H1 (cell line): ENCODE results near the gene CPA2. TPM values are rescaled to one million over a fixed set of nuclear protein-coding genes. Genes with fewer than 3 reads are reported as not detected.

ENCODE experiments used
- CTCF ChIA-PET: fragments of 300-600 bp; sonication (Branson Sonifier 250); formaldehyde crosslinking; loops from one replicate; lab custom pipeline; 2021; ENCODE audit not compliant: partially characterized antibody; lab: Charles Lee
- POLR2A ChIA-PET: fragments of 300-600 bp; sonication (Branson Sonifier 250); formaldehyde crosslinking; loops from one replicate; lab custom pipeline; 2021; ENCODE audit warnings: inconsistent platforms; ENCODE audit not compliant: partially characterized antibody; lab: Charles Lee
- DNase-seq, 2 experiments: peaks; one replicate each; pipeline versions ENCODE4 v3.0.0 to v3.0.0-alpha.2; 2010 to 2022; ENCODE audit warnings: low spot score in 2 of 2, low read depth in 1 of 2, mixed read lengths in 1 of 2
- FAIRE-seq: peaks from 2 replicates; lab custom pipeline; 2011; peaks lifted over from hg19 to GRCh38; lab: Jason Lieb, UNC
- H2AFZ ChIP-seq: 2 replicates; pipeline ENCODE4 v1.8.1; 2012; ENCODE audit warnings: low read length, inconsistent platforms
- H2AK5ac ChIP-seq: 2 replicates; pipeline ENCODE4 v1.6.1; 2013; ENCODE audit warnings: low read depth, low read length
- H2BK120ac ChIP-seq: replicated peaks from 2 replicates; pipeline ENCODE3; 2013; ENCODE audit warnings: low read depth, low read length, inconsistent platforms
- H2BK12ac ChIP-seq: 2 replicates; pipeline ENCODE4 v1.6.1; 2013; ENCODE audit warnings: low read depth, low read length
- H2BK15ac ChIP-seq: 2 replicates; pipeline ENCODE4 v1.6.1; 2013; ENCODE audit warnings: low read length
- H2BK20ac ChIP-seq: 2 replicates; pipeline ENCODE4 v1.6.1; 2013; ENCODE audit warnings: low read length
- H2BK5ac ChIP-seq: 2 replicates; pipeline ENCODE4 v1.6.1; 2013; ENCODE audit warnings: low read depth, low read length
- H3K14ac ChIP-seq: 2 replicates; pipeline ENCODE4 v1.6.1; 2013; ENCODE audit warnings: inconsistent platforms; ENCODE audit not compliant: insufficient read length
- H3K18ac ChIP-seq: 2 replicates; pipeline ENCODE4 v1.6.1; 2013; ENCODE audit warnings: low read length; ENCODE audit errors: extremely low read depth
- H3K23ac ChIP-seq: 2 replicates; pipeline ENCODE4 v1.6.1; 2013; ENCODE audit warnings: inconsistent platforms; ENCODE audit not compliant: insufficient read length
- H3K23me2 ChIP-seq: 2 replicates; pipeline ENCODE4 v1.6.1; 2013; ENCODE audit warnings: low read depth, low read length
- H3K27ac ChIP-seq: 2 replicates; pipeline ENCODE4 v1.6.1; 2011; ENCODE audit warnings: low read depth, low read length, inconsistent platforms
- H3K27me3 ChIP-seq, 4 experiments: replicated peaks in 1 of 4; 1 replicate in 1 of 4; 2 replicates in 3 of 4; pipeline versions ENCODE4 v1.6.1 to v1.8.1; 2011 to 2013; ENCODE audit warnings: low read length in 3 of 4, mild to moderate bottlenecking in 3 of 4, inconsistent platforms in 2 of 4, mixed read lengths in 2 of 4, moderate library complexity in 1 of 4; ENCODE audit not compliant: control insufficient read depth in 3 of 4, insufficient read depth in 3 of 4; ENCODE audit errors: extremely low read depth in 1 of 4
- H3K36me3 ChIP-seq, 4 experiments: 2 replicates each; pipeline versions ENCODE4 v1.6.1 to v1.8.1; 2011 to 2013; ENCODE audit warnings: mild to moderate bottlenecking in 4 of 4, low read length in 3 of 4, moderate library complexity in 2 of 4, control low read depth in 1 of 4, inconsistent platforms in 1 of 4; ENCODE audit not compliant: insufficient read depth in 4 of 4, control insufficient read depth in 2 of 4
- H3K4ac ChIP-seq: replicated peaks from 2 replicates; pipeline ENCODE3; 2013; ENCODE audit warnings: low read length, low read depth, mixed read lengths, inconsistent platforms; ENCODE audit not compliant: insufficient read length
- H3K4me1 ChIP-seq, 4 experiments: replicated peaks in 1 of 4; 1 replicate in 1 of 4; 2 replicates in 3 of 4; pipeline versions ENCODE4 v1.6.1 to v1.8.1; 2011 to 2013; ENCODE audit warnings: low read length in 3 of 4, inconsistent platforms in 2 of 4, mixed read lengths in 1 of 4; ENCODE audit not compliant: insufficient read depth in 4 of 4, control insufficient read depth in 3 of 4
- H3K4me2 ChIP-seq, 2 experiments: 2 replicates each; pipeline versions ENCODE4 v1.6.1 to v1.8.1; 2011 to 2013; ENCODE audit warnings: low read depth in 2 of 2, low read length in 2 of 2, control low read depth in 1 of 2, inconsistent platforms in 1 of 2, mild to moderate bottlenecking in 1 of 2; ENCODE audit not compliant: insufficient read depth in 1 of 2
- H3K4me3 ChIP-seq, 4 experiments: fragments of 200-600, 300-600 bp in 1 of 4; sonication (generic), shearing (Covaris generic), sonication (Bioruptor Twin) in 1 of 4; 2 replicates each; pipeline versions ENCODE4 v1.5.1 to v1.8.1; 2011 to 2016; ENCODE audit warnings: low read length in 4 of 4, low read depth in 3 of 4, control low read depth in 2 of 4, inconsistent platforms in 2 of 4, mild to moderate bottlenecking in 2 of 4, mixed read lengths in 1 of 4, moderate library complexity in 1 of 4; ENCODE audit not compliant: insufficient read depth in 2 of 4; ENCODE audit errors: extremely low read depth in 1 of 4
- H3K56ac ChIP-seq: replicated peaks from 2 replicates; pipeline ENCODE3; 2013; ENCODE audit warnings: low read depth, mild to moderate bottlenecking, mixed read lengths, low read length, inconsistent platforms; ENCODE audit not compliant: insufficient read length
- H3K79me1 ChIP-seq: 2 replicates; pipeline ENCODE4 v1.6.1; 2013; ENCODE audit warnings: low read depth, low read length, control low read depth
- H3K79me2 ChIP-seq, 2 experiments: 2 replicates each; pipeline versions ENCODE4 v1.6.1 to v1.8.1; 2012 to 2013; ENCODE audit warnings: low read length in 2 of 2, mild to moderate bottlenecking in 2 of 2, inconsistent platforms in 1 of 2; ENCODE audit not compliant: insufficient read depth in 2 of 2, control insufficient read depth in 1 of 2
- H3K9ac ChIP-seq, 4 experiments: replicated peaks in 1 of 4; 1 replicate in 1 of 4; 2 replicates in 3 of 4; pipeline versions ENCODE4 v1.6.1 to v1.8.1; 2011 to 2013; ENCODE audit warnings: low read depth in 3 of 4, low read length in 3 of 4, control low read depth in 2 of 4, mild to moderate bottlenecking in 2 of 4, moderate library complexity in 2 of 4, inconsistent platforms in 1 of 4; ENCODE audit errors: extremely low read depth in 1 of 4
- H3K9me3 ChIP-seq, 2 experiments: 2 replicates each; pipeline versions ENCODE4 v1.6.1 to v1.8.1; 2012 to 2013; ENCODE audit warnings: mild to moderate bottlenecking in 2 of 2, moderate library complexity in 2 of 2, control low read depth in 1 of 2, inconsistent platforms in 1 of 2, low read depth in 1 of 2, low read length in 1 of 2, mixed read lengths in 1 of 2; ENCODE audit not compliant: insufficient read depth in 2 of 2
- H4K20me1 ChIP-seq, 2 experiments: replicated peaks in 1 of 2; 2 replicates each; pipeline versions ENCODE3 to v1.8.1; 2011 to 2013; ENCODE audit warnings: inconsistent platforms in 2 of 2, low read length in 2 of 2, mild to moderate bottlenecking in 1 of 2; ENCODE audit not compliant: insufficient read depth in 2 of 2, control insufficient read depth in 1 of 2
- H4K5ac ChIP-seq: 2 replicates; pipeline ENCODE4 v1.6.1; 2013; ENCODE audit warnings: low read length, low read depth, mixed read lengths, inconsistent platforms; ENCODE audit not compliant: insufficient read length
- H4K8ac ChIP-seq: 2 replicates; pipeline ENCODE4 v1.8.0; 2013; ENCODE audit warnings: mild to moderate bottlenecking, moderate library complexity, low read length, inconsistent platforms; ENCODE audit not compliant: insufficient read depth; ENCODE audit errors: extremely low read depth
- H4K91ac ChIP-seq: replicated peaks from 2 replicates; pipeline ENCODE3; 2013; ENCODE audit warnings: low read length, mixed read lengths, inconsistent platforms; ENCODE audit not compliant: insufficient read length
- CBX5 ChIP-seq: fragments of 300-800, 300-1000 bp; sonication (generic); IDR thresholded peaks from 2 replicates; pipeline ENCODE4 v1.7.1; 2016; ENCODE audit warnings: antibody characterized with exemption, low read length, low read depth
- CEBPB ChIP-seq: IDR thresholded peaks from 2 replicates; pipeline ENCODE4 v1.6.1; 2012; ENCODE audit warnings: low read depth, low read length
- GABPA ChIP-seq: IDR thresholded peaks from 2 replicates; pipeline ENCODE4 v1.6.1; 2011; ENCODE audit warnings: mild to moderate bottlenecking, low read length, moderate library complexity, borderline replicate concordance; ENCODE audit not compliant: insufficient read depth
- KDM1A ChIP-seq: fragments of 200-600, 300-600 bp; sonication (generic); IDR thresholded peaks from 2 replicates; pipeline ENCODE4 v1.7.1; 2016; ENCODE audit warnings: mild to moderate bottlenecking, low read length, borderline replicate concordance
- RBBP5 ChIP-seq: IDR thresholded peaks from 2 replicates; pipeline ENCODE4 v1.7.1; 2012; ENCODE audit warnings: low read depth, mild to moderate bottlenecking, inconsistent platforms, low read length, moderate library complexity, borderline replicate concordance
- TAF7 ChIP-seq: optimal IDR thresholded peaks from 2 replicates; pipeline ENCODE3; 2011; ENCODE audit warnings: low read depth, mild to moderate bottlenecking, inconsistent platforms, low read length, moderate library complexity, borderline replicate concordance
- WGBS, 2 experiments: shearing (Covaris generic) in 1 of 2; methylation state at CpG; one replicate each; pipeline versions ENCODE4 v1.1.6 to v1.1.7; 2013 to 2015; ENCODE audit warnings: low lambda C conversion rate in 2 of 2, mixed read lengths in 2 of 2, inconsistent platforms in 1 of 2, low coverage in 1 of 2, missing lambda C conversion rate in 1 of 2; ENCODE audit not compliant: insufficient replicate concordance in 2 of 2, insufficient coverage in 1 of 2, insufficient read length in 1 of 2; ENCODE audit errors: extremely low coverage in 1 of 2, missing lambda C conversion rate in 1 of 2; 5-methylcytosine and 5-hydroxymethylcytosine counted together
- polyA plus RNA-seq, 7 experiments: library from polyadenylated mRNA; depleted of rRNA in 3 of 7; stranded (reverse) in 5 of 7; unstranded in 2 of 7; fragments of >200 nt in 5 of 7; fragments of 200-250 nt in 2 of 7; gene quantifications; 1 replicate in 5 of 7; 2 replicates in 1 of 7; 4 replicates in 1 of 7; pipeline versions ENCODE4 v1.2.1 to v1.2.3, GENCODE V29; 2011 to 2013; ENCODE audit warnings: missing spikeins in 2 of 7, mixed read lengths in 2 of 7
- total RNA-seq: library from RNA; stranded (reverse); fragmentation: NEBNext Ultra II Directional; extraction: Animal tissue kit (Norgen Biotek cat#: 25700); gene quantifications from 2 replicates; pipeline ENCODE4 v1.2.1, GENCODE V29; 2021

CPA2 gene
- total and polyA plus RNA-seq, 2 of the 8 experiments (the other 6 are each of a cell fraction or from before 2014, with no cell fraction given) = 0.21 TPM; not detected in 1

DNA sequence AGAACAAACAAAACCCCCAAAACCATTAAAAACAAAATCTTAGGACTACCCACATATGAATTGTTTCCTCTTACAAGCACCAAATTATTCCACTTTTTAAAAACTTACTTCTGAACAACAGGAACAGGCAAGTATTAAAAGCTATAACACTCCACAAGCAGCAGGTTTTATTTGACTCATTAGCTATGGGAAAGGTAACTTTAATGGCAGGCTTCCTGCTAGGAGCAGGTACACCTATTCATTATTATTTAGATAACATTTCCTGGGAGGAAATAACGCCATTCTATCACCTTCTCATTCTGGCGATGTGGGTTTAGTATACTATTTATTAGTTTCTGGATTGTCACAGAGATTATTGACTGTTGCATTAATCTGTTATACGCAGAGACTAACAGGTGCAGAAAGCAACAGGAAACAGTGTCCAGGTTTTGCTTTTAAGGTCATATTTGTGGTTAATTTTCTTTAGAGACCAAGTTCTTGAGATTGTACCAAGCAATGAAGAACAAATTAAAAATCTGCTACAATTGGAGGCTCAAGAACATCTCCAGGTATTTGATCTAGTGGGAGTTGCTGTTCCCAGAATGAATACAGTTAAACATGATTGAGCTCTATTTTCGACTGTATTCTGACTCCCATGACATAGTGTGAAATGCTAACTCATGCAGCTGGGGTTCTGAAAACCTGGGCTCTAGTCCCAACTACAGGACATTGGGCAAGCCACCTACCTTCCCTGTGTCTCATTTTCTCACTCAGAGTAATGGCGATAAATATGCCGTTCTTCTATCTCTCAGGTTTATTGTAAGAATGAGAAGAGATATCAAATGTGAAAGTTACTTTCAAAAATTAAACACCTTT is 2.0 kb downstream of the CPA2 start:
- no peaks in the 10 kb centered on the region for H3K79me2 ChIP-seq
- no peak overlapping the region for H3K27ac ChIP-seq
- H2BK120ac ChIP-seq = no peak overlapping the region
- DNase-seq = no peak
- no peak overlapping the region for H3K4me2 ChIP-seq
- ChIA-PET POLR2A (no interaction called here), CTCF (interaction anchor here (1.1 kb wide), 1 partner anchor 9 kb away, joined by 4 read pairs; no protein-coding TSS in a partner anchor)
- H4K91ac ChIP-seq = no peak overlapping the region
- no peaks in the 10 kb centered on the region for H3K9me3 ChIP-seq
- H3K36me3 ChIP-seq = no peaks in the 10 kb centered on the region
- no peak overlapping the region for H2BK5ac ChIP-seq
- no peak overlapping the region for H3K23ac ChIP-seq
- no peak overlapping the region for H3K9ac ChIP-seq
- H4K5ac ChIP-seq = no peak overlapping the region
- H2BK15ac ChIP-seq = no peak overlapping the region
- H4K8ac ChIP-seq = no peak overlapping the region
- no peak overlapping the region for H3K56ac ChIP-seq
- no peak overlapping the region for H2AK5ac ChIP-seq
- H3K27me3 ChIP-seq = no peaks in the 10 kb centered on the region
- no peak overlapping the region for H2AFZ ChIP-seq
- no peak overlapping the region for H3K14ac ChIP-seq
- H3K18ac ChIP-seq = no peak overlapping the region
- no peak overlapping the region for H2BK20ac ChIP-seq
- H3K79me1 ChIP-seq = no peaks in the 10 kb centered on the region
- H3K4me3 ChIP-seq = no peak overlapping the region
- WGBS, 2 experiments = 93% methylated on average over 6 of the region's 6 CpGs; no CpG with 5 or more reads in 1 of the 2 experiments
- FAIRE-seq = no peak
- H4K20me1 ChIP-seq = no peaks in the 10 kb centered on the region
- TF ChIP-seq CEBPB (no peak), KDM1A (no peak), GABPA (no peak), RBBP5 (no peak), TAF7 (no peak), CBX5 (no peak)
- no peak overlapping the region for H2BK12ac ChIP-seq
- no peak overlapping the region for H3K4ac ChIP-seq
- peaks cover 6 to 20% (median 13%) of the 10 kb centered on the region in 4 experiments for H3K4me1 ChIP-seq
- no peaks in the 10 kb centered on the region; the same call in 1 of the 2 replicates for H3K23me2 ChIP-seq
